ENCODE data around the gene LGALS3.

GRCh38 chr14:55117803-55118441 is 11.1 kb upstream of the LGALS3 start:
- TF ChIP-seq CTCF (conservative IDR thresholded peaks at IDR 0.05) (no peak), ZFX (IDR thresholded peaks at IDR 0.05) (no peak)
